ENCODE measurements around the gene CHAF1B. TPM values are rescaled to one million over a fixed set of nuclear protein-coding genes. Genes with fewer than 3 reads are reported as not detected.

Gene CHAF1B
- total RNA-seq, 1 donor from 2014 or later = 6.2 TPM

GRCh38 chr21:36355868-36356267 is 29.3 kb upstream of the CHAF1B start:
- H3K4me3 Mint-ChIP-seq = no peak overlapping the region
- no peak for TF ChIP-seq CTCF (IDR thresholded peaks at IDR 0.05)
- intact Hi-C loops (cut with micrococcal nuclease) = no loop called here
- no peak for DNase-seq
- H3K27me3 Mint-ChIP-seq = no peaks in the 10 kb centered on the region
- H3K9me3 Mint-ChIP-seq = no peaks in the 10 kb centered on the region
- ChIA-PET POLR2A (no interaction called here), CTCF (no interaction called here)
- no peak overlapping the region for H3K27ac Mint-ChIP-seq
- H3K4me1 Mint-ChIP-seq = peaks cover 2% of the 10 kb centered on the region
- ATAC-seq (ENCODE audit: low read depth) = no peak
- H3K36me3 Mint-ChIP-seq (ENCODE audit: low read depth) = peaks cover 59% of the 10 kb centered on the region

GRCh38 chr21:36359185-36359584 is 26.0 kb upstream of the CHAF1B start:
- Mint-ChIP-seq H3K9me3 (no peaks in the 10 kb centered on the region), H3K4me1 (peaks cover 2% of the 10 kb centered on the region), H3K27me3 (no peaks in the 10 kb centered on the region), H3K36me3 (ENCODE audit: low read depth) (peaks cover 65% of the 10 kb centered on the region), H3K4me3 (no peak overlapping the region), H3K27ac (no peak overlapping the region)
- intact Hi-C loops (cut with micrococcal nuclease) = no loop called here
- DNase-seq = no peak
- ATAC-seq (ENCODE audit: low read depth) = no peak
- TF ChIP-seq CTCF (IDR thresholded peaks at IDR 0.05) = no peak
- ChIA-PET POLR2A (no interaction called here), CTCF (no interaction called here)

GRCh38 chr21:36369064-36369685 is 16.0 kb upstream of the CHAF1B start:
- Mint-ChIP-seq H3K4me3 (no peak overlapping the region), H3K4me1 (no peaks in the 10 kb centered on the region), H3K27me3 (no peaks in the 10 kb centered on the region), H3K36me3 (ENCODE audit: low read depth) (peaks cover 92% of the 10 kb centered on the region), H3K9me3 (no peaks in the 10 kb centered on the region), H3K27ac (no peak overlapping the region)
- CTCF ChIA-PET = no interaction called here
- intact Hi-C loops (cut with micrococcal nuclease) = no loop called here
- ATAC-seq (ENCODE audit: low read depth) (no peak), DNase-seq (no peak)
- POLR2A ChIA-PET = no interaction called here
- TF ChIP-seq CTCF (IDR thresholded peaks at IDR 0.05) = no peak

GRCh38 chr21:36375994-36376393 is 9.2 kb upstream of the CHAF1B start:
- Mint-ChIP-seq H3K4me1 (no peaks in the 10 kb centered on the region), H3K27me3 (no peaks in the 10 kb centered on the region), H3K9me3 (no peaks in the 10 kb centered on the region), H3K4me3 (no peak overlapping the region), H3K27ac (no peak overlapping the region), H3K36me3 (ENCODE audit: low read depth) (peaks cover 58% of the 10 kb centered on the region)
- ChIA-PET POLR2A (interaction anchor here (0.6 kb wide), 1 partner anchor 134 kb away, joined by 8 read pairs; no protein-coding TSS in a partner anchor), CTCF (no interaction called here)
- intact Hi-C loops (cut with micrococcal nuclease) = no loop called here
- no peak for DNase-seq
- no peak for TF ChIP-seq CTCF (IDR thresholded peaks at IDR 0.05)
- no peak for ATAC-seq (ENCODE audit: low read depth)

- no peak for ATAC-seq (ENCODE audit: low read depth)
- no peak overlapping the region for H3K4me3 Mint-ChIP-seq
- TF ChIP-seq CTCF (IDR thresholded peaks at IDR 0.05) = no peak
- no peaks in the 10 kb centered on the region for H3K9me3 Mint-ChIP-seq
- ChIA-PET CTCF (no interaction called here), POLR2A (no interaction called here)
- peaks cover 51% of the 10 kb centered on the region for H3K36me3 Mint-ChIP-seq (ENCODE audit: low read depth)
- DNase-seq = no peak
- H3K27me3 Mint-ChIP-seq = no peaks in the 10 kb centered on the region
- intact Hi-C loops (cut with micrococcal nuclease) = no loop called here
- no peaks in the 10 kb centered on the region for H3K4me1 Mint-ChIP-seq
- no peak overlapping the region for H3K27ac Mint-ChIP-seq
Measured at GRCh38 chr21:36377391-36377842, 7.8 kb upstream of the CHAF1B start.

Measured in activated B cell treated with CpG ODN at 0.5 μM for 24 hours (primary cell).